OCI-LY7 (cell line): ENCODE measurements around the gene ADSS1. TPM values are rescaled to one million over a fixed set of nuclear protein-coding genes. Genes with fewer than 3 reads are reported as not detected.

ENCODE experiments used
- BruUV-seq: library from RNA; stranded (reverse); fragments of 400-500 nt; replicated peaks from 2 replicates; lab custom pipeline; 2021; lab: Mats Ljungman, UMichigan
- CTCF ChIA-PET: fragments of 300-600 bp; sonication (Branson Sonifier 250); formaldehyde crosslinking; loops from one replicate; lab custom pipeline; 2022; ENCODE audit warnings: antibody characterized with exemption; ENCODE audit not compliant: unreplicated experiment; lab: Charles Lee
- POLR2A ChIA-PET: fragments of 300-600 bp; sonication (Branson Sonifier 250); formaldehyde crosslinking; loops from one replicate; lab custom pipeline; 2022; ENCODE audit warnings: antibody characterized with exemption; lab: Charles Lee
- DNase-seq: peaks from one replicate; pipeline ENCODE4 v3.0.0-alpha.2; 2015; ENCODE audit warnings: low spot score
- H2AFZ ChIP-seq: fragments of 200-600 bp; sonication (generic), shearing (Covaris generic); 2 replicates; pipeline ENCODE4 v1.6.1; 2014; ENCODE audit warnings: mild to moderate bottlenecking, antibody characterized with exemption, low read length, moderate library complexity
- H3K27ac ChIP-seq: fragments of 200-600 bp; sonication (generic); 2 replicates; pipeline ENCODE4 v1.5.1; 2014; ENCODE audit warnings: mixed run types, low read depth, mild to moderate bottlenecking, moderate library complexity, low read length, inconsistent platforms; ENCODE audit not compliant: poor library complexity, severe bottlenecking
- H3K36me3 ChIP-seq: fragments of 200-600 bp; sonication (generic); 2 replicates; pipeline ENCODE4 v1.6.1; 2014; ENCODE audit warnings: mild to moderate bottlenecking, antibody characterized with exemption, low read length, moderate library complexity, mixed read lengths; ENCODE audit not compliant: insufficient read depth
- H3K4me1 ChIP-seq: fragments of 200-600 bp; sonication (generic); 2 replicates; pipeline ENCODE4 v1.5.1; 2014; ENCODE audit warnings: mild to moderate bottlenecking, low read length; ENCODE audit not compliant: insufficient read depth, poor library complexity, severe bottlenecking
- H3K4me2 ChIP-seq: fragments of 200-600 bp; sonication (generic); 2 replicates; pipeline ENCODE4 v1.6.1; 2014; ENCODE audit warnings: mild to moderate bottlenecking, low read length
- H3K4me3 ChIP-seq: fragments of 200-600 bp; sonication (generic); 2 replicates; pipeline ENCODE4 v1.5.1; 2014; ENCODE audit warnings: mild to moderate bottlenecking, low read depth, low read length; ENCODE audit not compliant: poor library complexity, severe bottlenecking
- H3K79me2 ChIP-seq: fragments of 200-600 bp; sonication (generic); 2 replicates; pipeline ENCODE4 v1.6.1; 2016; ENCODE audit warnings: low read depth, mild to moderate bottlenecking, low read length, moderate library complexity, mixed read lengths; ENCODE audit not compliant: insufficient read depth
- H3K9me2 ChIP-seq: fragments of 200-600 bp; sonication (generic); 2 replicates; pipeline ENCODE4 v1.6.1; 2016; ENCODE audit warnings: mild to moderate bottlenecking, low read length, mixed read lengths; ENCODE audit not compliant: insufficient read depth
- H3K9me3 ChIP-seq: fragments of 200-600 bp; sonication (generic); 2 replicates; pipeline ENCODE4 v1.6.1; 2014; ENCODE audit warnings: mild to moderate bottlenecking, mixed run types, low read length, mixed read lengths
- H4K20me1 ChIP-seq: fragments of 200-600 bp; sonication (generic); 2 replicates; pipeline ENCODE4 v1.6.1; 2014; ENCODE audit warnings: mild to moderate bottlenecking, antibody characterized with exemption, low read length, moderate library complexity, mixed read lengths; ENCODE audit not compliant: insufficient read depth
- EZH2phosphoT487 ChIP-seq: fragments of 200-600 bp; sonication (generic); IDR thresholded peaks from 2 replicates; pipeline ENCODE4 v1.6.1; 2018; ENCODE audit warnings: low read depth, borderline replicate concordance, mild to moderate bottlenecking, mixed run types, antibody characterized with exemption, low read length, moderate library complexity, mixed read lengths
- intact Hi-C: fragments of 100-400 bp; cut with micrococcal nuclease; formaldehyde crosslinking; loops from one replicate; pipeline ENCODE4 v1.10.0; 2022; ENCODE audit not compliant: unreplicated experiment
- total RNA-seq, 2 experiments: library from RNA; depleted of rRNA in 1 of 2; stranded (reverse); fragments of >200 nt in 1 of 2; shearing (Covaris generic) in 1 of 2; gene quantifications; 2 replicates each; pipeline ENCODE4 v1.2.3, GENCODE V29; 2014 to 2022
- TF ChIP-seq, protein P1 (sequence below): fragments of 200-600 bp; sonication (generic); conservative IDR thresholded peaks from 2 replicates; pipeline ENCODE4 v1.5.1; 2014; ENCODE audit warnings: mild to moderate bottlenecking, antibody characterized with exemption, low read length, moderate library complexity, mixed read lengths

Gene ADSS1
- total RNA-seq, 2 experiments from 2014 or later, result 2.8 TPM; not detected in 1

DNA sequence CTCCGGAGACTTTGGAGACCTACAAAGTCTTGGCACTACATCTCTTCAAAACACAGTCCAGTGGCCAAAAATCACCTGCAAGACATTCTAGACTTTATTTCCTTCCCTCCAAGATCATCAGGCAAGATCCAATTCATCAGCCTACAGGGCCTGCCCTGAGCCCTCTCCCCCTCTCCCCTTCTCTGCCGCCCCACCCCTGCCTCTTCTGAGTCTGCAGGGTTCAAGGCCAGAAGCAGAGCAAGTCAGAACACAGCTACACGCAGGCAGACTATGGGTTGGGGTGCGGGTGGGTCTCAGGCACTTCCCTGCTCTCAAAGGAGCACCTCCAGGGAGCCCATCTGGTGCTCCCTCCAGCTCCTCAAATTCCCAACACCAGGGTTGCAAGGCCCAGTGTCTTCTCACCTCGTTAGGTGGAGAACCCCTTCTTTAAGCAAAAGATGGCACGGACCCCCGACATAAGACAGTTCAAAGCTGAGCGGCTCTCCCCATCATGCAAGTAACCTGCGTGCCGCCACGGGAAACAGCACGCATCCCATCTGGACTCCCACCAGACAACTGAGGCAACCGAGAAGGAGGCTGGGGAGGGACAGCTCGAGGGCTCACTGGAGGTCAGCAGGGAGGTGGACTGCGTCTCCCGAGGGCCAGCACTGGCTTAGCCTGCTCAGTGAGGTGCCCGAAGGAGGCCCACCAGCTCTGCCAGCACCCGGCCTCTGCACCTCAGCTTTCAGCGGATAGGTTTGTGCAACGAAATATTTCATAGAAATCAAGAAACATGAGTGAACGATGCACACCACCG, 40.2 kb upstream of the ADSS1 start:
- no TSS peak for BruUV-seq
- TF ChIP-seq, protein P1, sequence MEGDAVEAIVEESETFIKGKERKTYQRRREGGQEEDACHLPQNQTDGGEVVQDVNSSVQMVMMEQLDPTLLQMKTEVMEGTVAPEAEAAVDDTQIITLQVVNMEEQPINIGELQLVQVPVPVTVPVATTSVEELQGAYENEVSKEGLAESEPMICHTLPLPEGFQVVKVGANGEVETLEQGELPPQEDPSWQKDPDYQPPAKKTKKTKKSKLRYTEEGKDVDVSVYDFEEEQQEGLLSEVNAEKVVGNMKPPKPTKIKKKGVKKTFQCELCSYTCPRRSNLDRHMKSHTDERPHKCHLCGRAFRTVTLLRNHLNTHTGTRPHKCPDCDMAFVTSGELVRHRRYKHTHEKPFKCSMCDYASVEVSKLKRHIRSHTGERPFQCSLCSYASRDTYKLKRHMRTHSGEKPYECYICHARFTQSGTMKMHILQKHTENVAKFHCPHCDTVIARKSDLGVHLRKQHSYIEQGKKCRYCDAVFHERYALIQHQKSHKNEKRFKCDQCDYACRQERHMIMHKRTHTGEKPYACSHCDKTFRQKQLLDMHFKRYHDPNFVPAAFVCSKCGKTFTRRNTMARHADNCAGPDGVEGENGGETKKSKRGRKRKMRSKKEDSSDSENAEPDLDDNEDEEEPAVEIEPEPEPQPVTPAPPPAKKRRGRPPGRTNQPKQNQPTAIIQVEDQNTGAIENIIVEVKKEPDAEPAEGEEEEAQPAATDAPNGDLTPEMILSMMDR, result no peak
- TF ChIP-seq EZH2phosphoT487, result no peak
- Histone ChIP-seq H2AFZ (no peak overlapping the region), H3K4me2 (no peak overlapping the region), H4K20me1 (no peaks in the 10 kb centered on the region), H3K9me2 (no peaks in the 10 kb centered on the region), H3K4me1 (peaks cover 52% of the 10 kb centered on the region), H3K79me2 (no peaks in the 10 kb centered on the region), H3K4me3 (no peak overlapping the region), H3K36me3 (no peaks in the 10 kb centered on the region), H3K9me3 (no peaks in the 10 kb centered on the region), H3K27ac (no peak overlapping the region)
- intact Hi-C loops, result no loop called here
- no peak for DNase-seq
- CTCF ChIA-PET, result no interaction called here
- POLR2A ChIA-PET, result no interaction called here

DNA sequence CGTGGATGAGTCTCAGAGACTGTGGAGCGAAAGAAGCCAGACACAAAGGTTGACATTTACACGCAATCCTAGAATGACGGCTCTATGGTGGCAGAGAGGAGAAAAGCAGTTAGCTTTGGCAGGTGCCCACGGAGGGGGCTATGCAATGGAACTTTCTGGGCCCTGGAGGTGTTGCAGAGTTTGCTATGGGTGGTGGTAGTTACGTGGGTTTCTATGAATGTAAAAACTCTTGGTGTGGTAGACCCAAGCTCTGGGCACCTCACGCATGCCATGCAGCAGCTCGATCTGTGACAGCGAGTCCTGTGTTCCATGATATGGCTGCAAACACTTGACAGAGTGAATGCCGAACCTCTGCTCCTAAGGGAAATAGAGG, 39.6 kb upstream of the ADSS1 start:
- no peak overlapping the region for H3K4me3 ChIP-seq
- intact Hi-C loops, result no loop called here
- H4K20me1 ChIP-seq, result no peaks in the 10 kb centered on the region
- H3K9me2 ChIP-seq, result no peaks in the 10 kb centered on the region
- H3K4me2 ChIP-seq, result no peak overlapping the region
- no peaks in the 10 kb centered on the region for H3K79me2 ChIP-seq
- TF ChIP-seq, protein P1, result no peak
- TF ChIP-seq EZH2phosphoT487, result no peak
- peaks cover 53% of the 10 kb centered on the region for H3K4me1 ChIP-seq
- CTCF ChIA-PET, result no interaction called here
- no peak overlapping the region for H2AFZ ChIP-seq
- POLR2A ChIA-PET, result interaction anchor here (0.9 to 1.1 kb wide), 2 partner anchors 27 to 68 kb away, joined by 3 to 4 read pairs; partner anchors contain the start of gene SIVA1
- no peaks in the 10 kb centered on the region for H3K9me3 ChIP-seq
- H3K36me3 ChIP-seq, result no peaks in the 10 kb centered on the region
- H3K27ac ChIP-seq, result no peak overlapping the region
- no peak for DNase-seq
- BruUV-seq, result no TSS peak
